ENCODE results near the gene ALDH1A1.

DNA sequence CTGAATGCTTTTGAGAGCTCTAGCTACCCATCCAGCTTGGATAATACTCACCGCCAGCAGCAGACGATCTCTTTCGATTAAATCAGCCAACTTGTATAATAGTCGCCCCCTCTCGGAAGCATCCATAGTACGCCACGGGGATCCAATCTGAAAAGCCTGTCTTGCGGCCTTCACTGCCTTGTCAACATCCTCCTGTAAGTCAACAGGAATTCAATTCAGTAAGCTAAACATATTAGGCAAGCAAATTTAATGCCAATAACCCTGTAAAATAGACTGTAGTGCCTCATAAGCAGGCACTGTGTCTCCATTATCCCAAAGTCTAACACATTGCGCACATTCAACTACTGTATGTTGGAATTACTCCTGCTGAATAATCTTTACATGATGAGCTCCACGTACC is 22.0 kb downstream of the ALDH1A1 start:
- TF ChIP-seq, protein P1, sequence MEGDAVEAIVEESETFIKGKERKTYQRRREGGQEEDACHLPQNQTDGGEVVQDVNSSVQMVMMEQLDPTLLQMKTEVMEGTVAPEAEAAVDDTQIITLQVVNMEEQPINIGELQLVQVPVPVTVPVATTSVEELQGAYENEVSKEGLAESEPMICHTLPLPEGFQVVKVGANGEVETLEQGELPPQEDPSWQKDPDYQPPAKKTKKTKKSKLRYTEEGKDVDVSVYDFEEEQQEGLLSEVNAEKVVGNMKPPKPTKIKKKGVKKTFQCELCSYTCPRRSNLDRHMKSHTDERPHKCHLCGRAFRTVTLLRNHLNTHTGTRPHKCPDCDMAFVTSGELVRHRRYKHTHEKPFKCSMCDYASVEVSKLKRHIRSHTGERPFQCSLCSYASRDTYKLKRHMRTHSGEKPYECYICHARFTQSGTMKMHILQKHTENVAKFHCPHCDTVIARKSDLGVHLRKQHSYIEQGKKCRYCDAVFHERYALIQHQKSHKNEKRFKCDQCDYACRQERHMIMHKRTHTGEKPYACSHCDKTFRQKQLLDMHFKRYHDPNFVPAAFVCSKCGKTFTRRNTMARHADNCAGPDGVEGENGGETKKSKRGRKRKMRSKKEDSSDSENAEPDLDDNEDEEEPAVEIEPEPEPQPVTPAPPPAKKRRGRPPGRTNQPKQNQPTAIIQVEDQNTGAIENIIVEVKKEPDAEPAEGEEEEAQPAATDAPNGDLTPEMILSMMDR (IDR thresholded peaks at IDR 0.05): peak; percentile 41; the same call in 1 of the 2 replicates
- TF ChIP-seq POLR2AphosphoS5 (IDR thresholded peaks at IDR 0.05; ENCODE audit: low read depth, low read length): no peak
- no peak for TF ChIP-seq RFX5 (IDR thresholded peaks at IDR 0.05; ENCODE audit: low read length)
- TF ChIP-seq, protein P2, sequence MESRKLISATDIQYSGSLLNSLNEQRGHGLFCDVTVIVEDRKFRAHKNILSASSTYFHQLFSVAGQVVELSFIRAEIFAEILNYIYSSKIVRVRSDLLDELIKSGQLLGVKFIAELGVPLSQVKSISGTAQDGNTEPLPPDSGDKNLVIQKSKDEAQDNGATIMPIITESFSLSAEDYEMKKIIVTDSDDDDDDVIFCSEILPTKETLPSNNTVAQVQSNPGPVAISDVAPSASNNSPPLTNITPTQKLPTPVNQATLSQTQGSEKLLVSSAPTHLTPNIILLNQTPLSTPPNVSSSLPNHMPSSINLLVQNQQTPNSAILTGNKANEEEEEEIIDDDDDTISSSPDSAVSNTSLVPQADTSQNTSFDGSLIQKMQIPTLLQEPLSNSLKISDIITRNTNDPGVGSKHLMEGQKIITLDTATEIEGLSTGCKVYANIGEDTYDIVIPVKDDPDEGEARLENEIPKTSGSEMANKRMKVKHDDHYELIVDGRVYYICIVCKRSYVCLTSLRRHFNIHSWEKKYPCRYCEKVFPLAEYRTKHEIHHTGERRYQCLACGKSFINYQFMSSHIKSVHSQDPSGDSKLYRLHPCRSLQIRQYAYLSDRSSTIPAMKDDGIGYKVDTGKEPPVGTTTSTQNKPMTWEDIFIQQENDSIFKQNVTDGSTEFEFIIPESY (IDR thresholded peaks at IDR 0.05; ENCODE audit: borderline replicate concordance, low read depth): no peak
- TF ChIP-seq GATA2 (CRISPR knock-in tag; IDR thresholded peaks at IDR 0.05): no peak
- TF ChIP-seq RAD21 (IDR thresholded peaks at IDR 0.05; ENCODE audit: low read length): no peak
- TF ChIP-seq TCF12 (IDR thresholded peaks at IDR 0.05): no peak
- TF ChIP-seq, protein P3, sequence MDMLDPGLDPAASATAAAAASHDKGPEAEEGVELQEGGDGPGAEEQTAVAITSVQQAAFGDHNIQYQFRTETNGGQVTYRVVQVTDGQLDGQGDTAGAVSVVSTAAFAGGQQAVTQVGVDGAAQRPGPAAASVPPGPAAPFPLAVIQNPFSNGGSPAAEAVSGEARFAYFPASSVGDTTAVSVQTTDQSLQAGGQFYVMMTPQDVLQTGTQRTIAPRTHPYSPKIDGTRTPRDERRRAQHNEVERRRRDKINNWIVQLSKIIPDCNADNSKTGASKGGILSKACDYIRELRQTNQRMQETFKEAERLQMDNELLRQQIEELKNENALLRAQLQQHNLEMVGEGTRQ (IDR thresholded peaks at IDR 0.05; ENCODE audit: borderline replicate concordance, low read depth, low read length): no peak
